C4-2B (cell line): Measurements from ENCODE around the gene KDM7A.

ENCODE experiments used
- ZFX ChIP-seq: fragments of 450-650 bp; IDR thresholded peaks from 2 replicates; pipeline ENCODE4 v1.6.1; 2017
- TF ChIP-seq, protein P1 (sequence below): fragments of 450-650 bp; conservative IDR thresholded peaks from 2 replicates; pipeline ENCODE4 v1.5.1; 2017; ENCODE audit warnings: mild to moderate bottlenecking

DNA sequence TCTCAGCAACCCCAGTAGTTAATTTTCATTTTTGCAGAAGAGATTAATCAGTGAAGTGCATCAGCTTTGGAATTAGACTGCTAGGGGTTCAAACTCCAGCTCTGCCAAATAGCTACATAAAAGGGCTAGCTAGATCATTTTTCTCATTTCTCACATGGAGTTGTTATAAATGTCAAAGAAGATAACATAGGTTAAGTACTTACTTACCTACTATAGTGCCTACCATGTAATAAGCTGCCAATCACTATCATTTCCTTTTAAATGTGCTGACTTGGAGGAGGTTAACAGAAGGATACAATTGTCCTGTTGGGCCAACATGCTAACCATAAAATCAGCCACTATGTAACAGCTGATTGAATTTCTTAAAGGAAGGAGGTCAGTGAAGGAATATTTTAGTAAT is 40.7 kb downstream of the KDM7A start:
- TF ChIP-seq, protein P1, sequence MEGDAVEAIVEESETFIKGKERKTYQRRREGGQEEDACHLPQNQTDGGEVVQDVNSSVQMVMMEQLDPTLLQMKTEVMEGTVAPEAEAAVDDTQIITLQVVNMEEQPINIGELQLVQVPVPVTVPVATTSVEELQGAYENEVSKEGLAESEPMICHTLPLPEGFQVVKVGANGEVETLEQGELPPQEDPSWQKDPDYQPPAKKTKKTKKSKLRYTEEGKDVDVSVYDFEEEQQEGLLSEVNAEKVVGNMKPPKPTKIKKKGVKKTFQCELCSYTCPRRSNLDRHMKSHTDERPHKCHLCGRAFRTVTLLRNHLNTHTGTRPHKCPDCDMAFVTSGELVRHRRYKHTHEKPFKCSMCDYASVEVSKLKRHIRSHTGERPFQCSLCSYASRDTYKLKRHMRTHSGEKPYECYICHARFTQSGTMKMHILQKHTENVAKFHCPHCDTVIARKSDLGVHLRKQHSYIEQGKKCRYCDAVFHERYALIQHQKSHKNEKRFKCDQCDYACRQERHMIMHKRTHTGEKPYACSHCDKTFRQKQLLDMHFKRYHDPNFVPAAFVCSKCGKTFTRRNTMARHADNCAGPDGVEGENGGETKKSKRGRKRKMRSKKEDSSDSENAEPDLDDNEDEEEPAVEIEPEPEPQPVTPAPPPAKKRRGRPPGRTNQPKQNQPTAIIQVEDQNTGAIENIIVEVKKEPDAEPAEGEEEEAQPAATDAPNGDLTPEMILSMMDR, result no peak
- no peak for TF ChIP-seq ZFX
